GM19239 (cell line): ENCODE data around the gene OCA2.
A peak's percentile ranks its signal among the peaks of the same experiment; 100 is the strongest.
"Not testable (repeated sequence)": the region's sequence is repeated elsewhere in the genome, so short reads cannot be mapped to it uniquely, and the experiment has no call there.

Source experiments
- DNase-seq: peaks from one replicate; pipeline ENCODE4 v3.0.0; 2011; ENCODE audit warnings: low spot score; ENCODE audit not compliant: insufficient read length
- FAIRE-seq: peaks from 2 replicates; lab custom pipeline; 2011; peaks lifted over from hg19 to GRCh38; lab: Jason Lieb, UNC

The OCA2 gene

GRCh38 chr15:28098766-28099554, at the start of gene OCA2:
Gene OCA2, minus strand, starts transcription at chr15:28099315. Its CDS starts 17,441 bp downstream, at chr15:28081874.
- FAIRE-seq (no peak), DNase-seq (no peak)

- no peak for DNase-seq
- no peak for FAIRE-seq
Observed at GRCh38 chr15:28147801-28148200, 48.7 kb upstream of the OCA2 start.

- not testable (repeated sequence) for FAIRE-seq, DNase-seq
Observed at GRCh38 chr15:28145419-28145818, 46.3 kb upstream of the OCA2 start.

- no peak for DNase-seq
- no peak for FAIRE-seq
Observed at GRCh38 chr15:28140062-28140461, 40.9 kb upstream of the OCA2 start.

GRCh38 chr15:28137408-28138039, 38.4 kb upstream of the OCA2 start:
- FAIRE-seq, result peak; percentile 48
- not testable (repeated sequence) for DNase-seq

GRCh38 chr15:28136236-28136904, 37.3 kb upstream of the OCA2 start:
- peak; percentile 60 for DNase-seq

GRCh38 chr15:28133281-28133680, 34.2 kb upstream of the OCA2 start:
- DNase-seq (no peak), FAIRE-seq (peak; percentile 8)

More at GRCh38 chr15:28136236-28136904, 37.3 kb upstream of the OCA2 start:
- FAIRE-seq, result peak; percentile 97

- DNase-seq (no peak), FAIRE-seq (no peak)
Observed at GRCh38 chr15:28132524-28133275, 33.6 kb upstream of the OCA2 start.

- no peak for FAIRE-seq
- DNase-seq, result no peak
Observed at GRCh38 chr15:28131946-28132345, 32.8 kb upstream of the OCA2 start.

GRCh38 chr15:28131400-28131799, 32.3 kb upstream of the OCA2 start:
- DNase-seq (no peak), FAIRE-seq (no peak)

- FAIRE-seq (no peak), DNase-seq (no peak)
Observed at GRCh38 chr15:28130651-28131050, 31.5 kb upstream of the OCA2 start.

- DNase-seq (no peak), FAIRE-seq (no peak)
Observed at GRCh38 chr15:28129231-28129848, 30.2 kb upstream of the OCA2 start.

GRCh38 chr15:28128031-28128430, 28.9 kb upstream of the OCA2 start:
- FAIRE-seq, result no peak
- no peak for DNase-seq

- no peak for DNase-seq
- no peak for FAIRE-seq
Observed at GRCh38 chr15:28127036-28127435, 27.9 kb upstream of the OCA2 start.

- no peak for DNase-seq
- FAIRE-seq, result peak; percentile 66
Observed at GRCh38 chr15:28125673-28126651, 26.8 kb upstream of the OCA2 start.

- FAIRE-seq, result no peak
- no peak for DNase-seq
Observed at GRCh38 chr15:28124841-28125240, 25.7 kb upstream of the OCA2 start.

GRCh38 chr15:28123408-28124023, 24.4 kb upstream of the OCA2 start:
- FAIRE-seq (no peak), DNase-seq (no peak)
